Thyroid gland (tissue), 4 donors: ENCODE results near the gene ASPSCR1. TPM values are rescaled to one million over a fixed set of nuclear protein-coding genes. Genes with fewer than 3 reads are reported as not detected.

Source experiments
- DNase-seq, 2 donors: peaks; one replicate each; pipeline ENCODE4 v3.0.0-alpha.2; 2019
- H3K27ac ChIP-seq, 3 donors: fragments of 200-600 bp; sonication (generic); 1 replicate in 2 of 3; 2 replicates in 1 of 3; pipeline ENCODE4 v1.5.1; 2016 to 2019; ENCODE audit warnings: mild to moderate bottlenecking in 1 of 3, moderate library complexity in 1 of 3
- H3K27me3 ChIP-seq: fragments of 200-600 bp; sonication (generic); one replicate; pipeline ENCODE4 v1.5.1; 2019
- H3K36me3 ChIP-seq, 2 donors: fragments of 200-600 bp; sonication (generic); one replicate each; pipeline ENCODE4 v1.5.1; 2016 to 2019
- H3K4me1 ChIP-seq, 2 donors: fragments of 200-600 bp; sonication (generic); one replicate each; pipeline ENCODE4 v1.5.1; 2017 to 2019
- H3K4me3 ChIP-seq, 3 donors: fragments of 200-600 bp; sonication (generic); replicated peaks in 1 of 3; 1 replicate in 2 of 3; 2 replicates in 1 of 3; pipeline ENCODE4 v1.5.1; 2016; ENCODE audit warnings: mild to moderate bottlenecking in 1 of 3
- H3K9me3 ChIP-seq: fragments of 200-600 bp; sonication (generic); one replicate; pipeline ENCODE4 v1.5.1; 2017
- POLR2A ChIP-seq, 2 donors: fragments of 450-650 bp; IDR thresholded peaks; one replicate each; pipeline ENCODE4 v1.6.1; 2017; ENCODE audit warnings: antibody characterized with exemption in 2 of 2, mild to moderate bottlenecking in 2 of 2, moderate library complexity in 1 of 2
- WGBS, 2 donors: methylation state at CpG; one replicate each; pipeline ENCODE4 v1.1.5; 2017; 5-methylcytosine and 5-hydroxymethylcytosine counted together
- intact Hi-C: fragments of 100-400 bp; cut with DNase I; formaldehyde crosslinking; loops from one replicate; pipeline ENCODE4 v1.15.1; 2023
- total RNA-seq, 4 donors: library from RNA; depleted of rRNA; stranded (reverse); fragments of >200 nt; gene quantifications; one replicate each; pipeline ENCODE4 v1.2.3, GENCODE V29; 2016
- TF ChIP-seq, protein P1 (sequence below), 6 experiments: fragments of 200-600 bp in 3 of 6; fragments of 450-650 bp in 3 of 6; sonication (generic) in 3 of 6; IDR thresholded peaks; one replicate each; pipeline ENCODE4 v1.5.1; 2016 to 2019; ENCODE audit warnings: antibody characterized with exemption in 6 of 6, mild to moderate bottlenecking in 2 of 6, inconsistent platforms in 1 of 6, moderate library complexity in 1 of 6

The ASPSCR1 gene
- total RNA-seq, 4 donors from 2014 or later: 23.2 to 53.6 (median 35.7) TPM

DNA sequence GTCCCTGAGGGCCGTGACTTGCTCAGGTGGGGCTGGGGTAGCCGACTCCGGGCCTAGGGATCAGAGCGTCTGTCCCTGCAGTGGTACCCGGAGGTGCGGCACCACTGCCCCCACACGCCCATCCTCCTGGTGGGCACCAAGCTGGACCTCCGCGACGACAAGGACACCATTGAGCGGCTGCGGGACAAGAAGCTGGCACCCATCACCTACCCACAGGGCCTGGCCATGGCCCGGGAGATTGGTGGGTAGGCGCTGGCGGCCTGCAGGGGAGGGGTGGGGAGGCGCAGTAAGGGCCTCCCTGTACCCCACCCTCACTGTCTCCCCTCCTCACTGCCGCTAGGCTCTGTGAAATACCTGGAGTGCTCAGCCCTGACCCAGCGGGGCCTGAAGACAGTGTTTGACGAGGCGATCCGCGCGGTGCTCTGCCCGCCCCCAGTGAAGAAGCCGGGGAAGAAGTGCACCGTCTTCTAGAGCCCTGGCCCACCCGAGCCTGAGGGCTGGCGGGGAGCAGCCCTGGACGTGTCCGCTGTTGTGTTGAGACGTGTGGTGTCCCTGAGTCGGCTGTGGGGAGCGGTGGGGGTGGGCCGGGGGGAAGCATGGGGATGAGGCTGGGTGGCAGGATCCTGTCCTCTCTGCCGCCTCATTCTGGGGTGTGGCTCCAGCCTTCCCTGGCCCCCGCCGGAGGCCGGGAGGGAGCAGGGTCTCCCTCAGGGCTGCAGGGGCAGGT is 56.1 kb downstream of the ASPSCR1 start:
- intact Hi-C loops: no loop called here
- Histone ChIP-seq H3K4me1 (peaks cover 36 to 48% of the 10 kb centered on the region in 2 donors), H3K9me3 (no peaks in the 10 kb centered on the region), H3K36me3 (no peaks in the 10 kb centered on the region), H3K27ac (no peak overlapping the region), H3K4me3 (no peak overlapping the region), H3K27me3 (no peaks in the 10 kb centered on the region)
- DNase-seq: no peak
- WGBS, 2 donors: 93% methylated on average over 22 to 24 of the region's 38 CpGs
- TF ChIP-seq POLR2A (IDR thresholded peaks at IDR 0.05): no peak
- TF ChIP-seq, protein P1, sequence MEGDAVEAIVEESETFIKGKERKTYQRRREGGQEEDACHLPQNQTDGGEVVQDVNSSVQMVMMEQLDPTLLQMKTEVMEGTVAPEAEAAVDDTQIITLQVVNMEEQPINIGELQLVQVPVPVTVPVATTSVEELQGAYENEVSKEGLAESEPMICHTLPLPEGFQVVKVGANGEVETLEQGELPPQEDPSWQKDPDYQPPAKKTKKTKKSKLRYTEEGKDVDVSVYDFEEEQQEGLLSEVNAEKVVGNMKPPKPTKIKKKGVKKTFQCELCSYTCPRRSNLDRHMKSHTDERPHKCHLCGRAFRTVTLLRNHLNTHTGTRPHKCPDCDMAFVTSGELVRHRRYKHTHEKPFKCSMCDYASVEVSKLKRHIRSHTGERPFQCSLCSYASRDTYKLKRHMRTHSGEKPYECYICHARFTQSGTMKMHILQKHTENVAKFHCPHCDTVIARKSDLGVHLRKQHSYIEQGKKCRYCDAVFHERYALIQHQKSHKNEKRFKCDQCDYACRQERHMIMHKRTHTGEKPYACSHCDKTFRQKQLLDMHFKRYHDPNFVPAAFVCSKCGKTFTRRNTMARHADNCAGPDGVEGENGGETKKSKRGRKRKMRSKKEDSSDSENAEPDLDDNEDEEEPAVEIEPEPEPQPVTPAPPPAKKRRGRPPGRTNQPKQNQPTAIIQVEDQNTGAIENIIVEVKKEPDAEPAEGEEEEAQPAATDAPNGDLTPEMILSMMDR (IDR thresholded peaks at IDR 0.05): no peak

DNA sequence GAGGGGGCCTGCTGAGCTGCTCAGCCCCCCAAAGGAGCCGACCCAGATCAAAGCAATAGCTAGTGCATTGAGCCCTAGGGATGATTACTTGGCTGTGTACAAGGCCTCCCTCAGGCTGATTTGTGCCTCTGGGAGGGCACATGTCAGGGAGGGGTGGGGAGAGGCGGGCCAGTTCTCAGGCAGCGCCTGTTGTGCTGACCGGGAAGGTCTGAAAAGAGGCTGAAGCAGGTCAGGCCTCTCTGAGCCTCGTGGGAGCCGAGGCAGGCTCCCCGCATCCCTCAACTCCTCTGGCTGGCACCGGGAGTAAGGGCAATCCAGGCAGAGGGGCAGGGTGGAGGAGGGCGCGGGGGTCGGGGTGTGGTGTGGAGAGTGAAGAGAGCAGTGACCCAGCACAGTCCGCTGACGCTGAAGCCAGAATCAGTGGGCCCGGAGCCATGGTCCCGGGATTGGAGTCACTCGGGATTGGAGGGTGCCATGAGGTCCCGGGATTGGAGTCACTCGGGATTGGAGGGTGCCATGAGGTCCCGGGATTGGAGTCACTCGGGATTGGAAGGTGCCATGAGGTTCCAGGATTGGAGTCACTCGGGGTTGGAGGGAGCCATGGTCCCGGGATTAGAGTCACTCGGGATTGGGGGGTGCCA is 57.1 kb downstream of the ASPSCR1 start:
- intact Hi-C loops: no loop called here
- Histone ChIP-seq H3K27ac (no peak overlapping the region), H3K27me3 (no peaks in the 10 kb centered on the region), H3K9me3 (no peaks in the 10 kb centered on the region), H3K4me1 (peaks cover 30 to 38% of the 10 kb centered on the region in 2 donors), H3K4me3 (no peak overlapping the region), H3K36me3 (no peaks in the 10 kb centered on the region)
- 89 to 91% methylated on average over 23 of the region's 23 CpGs for WGBS, 2 donors
- TF ChIP-seq, protein P1 (IDR thresholded peaks at IDR 0.05): no peak
- no peak for TF ChIP-seq POLR2A (IDR thresholded peaks at IDR 0.05)
- DNase-seq: no peak

DNA sequence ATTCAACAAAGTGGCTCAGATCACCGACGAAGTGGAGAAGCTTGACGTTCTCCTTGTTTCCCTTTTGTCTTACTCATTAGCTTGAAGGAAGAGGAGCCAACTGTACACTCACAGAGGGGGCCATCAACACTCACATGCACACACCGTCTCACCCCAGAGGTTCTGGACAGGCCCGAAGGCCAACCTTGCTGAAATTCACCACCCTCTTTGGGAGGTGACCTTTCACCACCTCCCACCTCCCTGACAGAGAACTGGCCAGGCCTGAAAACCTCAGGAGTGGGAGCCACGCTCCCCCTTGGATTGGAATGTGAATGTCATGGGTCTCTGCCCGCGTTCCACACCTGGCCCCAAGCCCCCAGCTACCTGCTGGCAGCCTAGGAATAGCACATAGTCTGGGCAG is 58.1 kb downstream of the ASPSCR1 start:
- WGBS, 2 donors: 83 to 93% methylated on average over 8 of the region's 8 CpGs
- no peak overlapping the region for H3K27ac ChIP-seq
- no peaks in the 10 kb centered on the region for H3K27me3 ChIP-seq
- H3K4me1 ChIP-seq: peaks cover 20 to 28% of the 10 kb centered on the region in 2 donors
- DNase-seq: no peak
- TF ChIP-seq, protein P1 (IDR thresholded peaks at IDR 0.05): no peak
- TF ChIP-seq POLR2A (IDR thresholded peaks at IDR 0.05): no peak
- no peak overlapping the region for H3K4me3 ChIP-seq
- no peaks in the 10 kb centered on the region for H3K9me3 ChIP-seq
- intact Hi-C loops: no loop called here
- no peaks in the 10 kb centered on the region for H3K36me3 ChIP-seq

DNA sequence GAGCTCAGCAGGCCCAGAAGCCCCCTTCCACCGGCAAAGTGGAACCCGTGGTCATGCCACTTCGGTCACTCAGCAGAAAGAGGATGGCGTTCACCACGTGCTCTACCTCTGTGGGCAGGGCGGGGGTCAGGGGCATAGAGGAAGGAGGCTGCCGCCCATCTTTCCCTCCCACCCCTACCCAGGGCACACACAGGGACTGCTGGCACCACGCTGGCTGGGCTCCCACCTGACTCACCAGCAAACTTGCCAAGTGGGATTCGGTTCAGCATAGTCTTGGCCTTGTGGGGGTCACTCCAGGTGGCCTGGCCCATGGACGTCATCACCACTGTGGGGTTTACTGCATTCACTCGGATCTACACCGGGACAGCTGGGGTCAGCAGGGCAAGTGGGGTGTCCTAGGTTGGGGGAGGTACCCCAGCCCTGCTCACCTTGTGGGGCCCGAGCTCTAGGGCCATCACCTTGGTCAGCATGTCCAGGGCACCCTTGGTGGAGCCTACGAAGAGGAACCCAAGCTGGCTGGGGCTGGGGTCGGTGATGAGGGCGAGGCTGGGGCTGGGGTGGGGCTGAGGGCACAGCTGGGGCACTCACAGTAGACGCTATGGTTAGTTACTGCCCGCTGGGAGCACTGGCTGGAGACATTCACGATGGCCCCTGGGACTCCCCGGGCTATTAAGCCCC is 58.7 kb downstream of the ASPSCR1 start:
- intact Hi-C loops: no loop called here
- Histone ChIP-seq H3K27ac (no peak overlapping the region), H3K27me3 (no peaks in the 10 kb centered on the region), H3K4me1 (peaks cover 14 to 22% of the 10 kb centered on the region in 2 donors), H3K9me3 (no peaks in the 10 kb centered on the region), H3K36me3 (no peaks in the 10 kb centered on the region), H3K4me3 (peak overlapping the region in 1 of 3 donors; percentile 69)
- 89 to 94% methylated on average over 9 to 14 of the region's 20 CpGs for whole genome bisulfite sequencing, 2 donors
- TF ChIP-seq POLR2A (IDR thresholded peaks at IDR 0.05): no peak
- TF ChIP-seq, protein P1 (IDR thresholded peaks at IDR 0.05): no peak
- no peak for DNase-seq
